Fibroblast of villous mesenchyme (primary cell): ENCODE data around the gene ZNF536. TPM values are rescaled to one million over a fixed set of nuclear protein-coding genes. Genes with fewer than 3 reads are reported as not detected.

Experiments
- DNase-seq: peaks from one replicate; pipeline ENCODE4 v3.0.0-alpha.2; 2010; ENCODE audit warnings: low read depth
- H3K4me3 ChIP-seq: 2 replicates; pipeline ENCODE4 v1.5.1; 2011; ENCODE audit warnings: low read depth, mild to moderate bottlenecking, low read length
- CTCF ChIP-seq: IDR thresholded peaks from 2 replicates; pipeline ENCODE4 v1.5.1; 2012; ENCODE audit warnings: low read depth, mild to moderate bottlenecking, low read length; ENCODE audit not compliant: insufficient read depth
- total RNA-seq: library from RNA; depleted of rRNA; stranded (reverse); fragments of >200 nt; gene quantifications from 2 replicates; pipeline ENCODE4 v1.2.3, GENCODE V29; 2012

Gene ZNF536
- total RNA-seq, 1 donor = not detected

GRCh38 chr19:30540761-30541160 is 168.6 kb downstream of the ZNF536 start:
- no peak for TF ChIP-seq CTCF
- H3K4me3 ChIP-seq = no peak overlapping the region
- no peak for DNase-seq

GRCh38 chr19:30541575-30541974 is 169.4 kb downstream of the ZNF536 start:
- no peak overlapping the region for H3K4me3 ChIP-seq
- no peak for TF ChIP-seq CTCF
- no peak for DNase-seq

GRCh38 chr19:30543243-30543945 is 171.2 kb downstream of the ZNF536 start:
- no peak for DNase-seq
- no peak for TF ChIP-seq CTCF
- no peak overlapping the region for H3K4me3 ChIP-seq

GRCh38 chr19:30545752-30546151 is 173.6 kb downstream of the ZNF536 start:
- DNase-seq = no peak
- no peak overlapping the region for H3K4me3 ChIP-seq
- TF ChIP-seq CTCF = no peak

GRCh38 chr19:30546332-30546731 is 174.1 kb downstream of the ZNF536 start:
- TF ChIP-seq CTCF = no peak
- H3K4me3 ChIP-seq = no peak overlapping the region
- DNase-seq = no peak

- TF ChIP-seq CTCF = no peak
- DNase-seq = no peak
- H3K4me3 ChIP-seq = no peak overlapping the region
Measured at GRCh38 chr19:30547246-30547645, 175.1 kb downstream of the ZNF536 start.

GRCh38 chr19:30549151-30549550 is 177.0 kb downstream of the ZNF536 start:
- no peak overlapping the region for H3K4me3 ChIP-seq
- TF ChIP-seq CTCF = no peak
- DNase-seq = no peak
